Small intestine (tissue), 7 donors: ENCODE data around the gene GPC2. TPM values are rescaled to one million over a fixed set of nuclear protein-coding genes. Genes with fewer than 3 reads are reported as not detected.

Source experiments
- DNase-seq, 2 donors: peaks; one replicate each; pipeline versions ENCODE4 v3.0.0 to v3.0.0-alpha.2; 2013
- FAIRE-seq: peaks from 2 replicates; lab custom pipeline; 2012; peaks lifted over from hg19 to GRCh38; lab: Jason Lieb, UNC
- H3K27ac ChIP-seq, 3 donors: one replicate each; pipeline ENCODE4 v1.5.1; 2013; ENCODE audit warnings: low read length in 2 of 3, mild to moderate bottlenecking in 2 of 3, control low read depth in 1 of 3, inconsistent platforms in 1 of 3, low read depth in 1 of 3, moderate library complexity in 1 of 3
- H3K27me3 ChIP-seq, 3 donors: one replicate each; pipeline ENCODE4 v1.6.1; 2013; ENCODE audit warnings: low read length in 3 of 3, inconsistent platforms in 1 of 3; ENCODE audit not compliant: control insufficient read depth in 3 of 3, insufficient read depth in 3 of 3
- H3K36me3 ChIP-seq, 3 donors: one replicate each; pipeline ENCODE4 v1.6.1; 2013; ENCODE audit warnings: low read length in 3 of 3, inconsistent platforms in 1 of 3, low read depth in 1 of 3, mild to moderate bottlenecking in 1 of 3, moderate library complexity in 1 of 3; ENCODE audit not compliant: control insufficient read depth in 3 of 3, insufficient read depth in 2 of 3
- H3K4me1 ChIP-seq, 3 donors: one replicate each; pipeline ENCODE4 v1.6.1; 2013; ENCODE audit warnings: low read length in 2 of 3, inconsistent platforms in 1 of 3, low read depth in 1 of 3, mild to moderate bottlenecking in 1 of 3, moderate library complexity in 1 of 3; ENCODE audit not compliant: control insufficient read depth in 3 of 3, insufficient read depth in 2 of 3
- H3K4me3 ChIP-seq, 3 donors: one replicate each; pipeline ENCODE4 v1.5.1; 2013; ENCODE audit warnings: low read length in 3 of 3, control low read depth in 1 of 3, inconsistent platforms in 1 of 3, low read depth in 1 of 3, mild to moderate bottlenecking in 1 of 3, moderate library complexity in 1 of 3
- H3K9me3 ChIP-seq, 2 donors: one replicate each; pipeline ENCODE4 v1.6.1; 2013; ENCODE audit warnings: low read depth in 1 of 2, low read length in 1 of 2; ENCODE audit not compliant: control insufficient read depth in 2 of 2, insufficient read depth in 1 of 2
- WGBS, 3 donors: extraction: QIAGEN DNeasy Blood & Tissue Kit; methylation state at CpG; one replicate each; pipeline ENCODE4 v1.1.7; 2013; 5-methylcytosine and 5-hydroxymethylcytosine counted together
- polyA plus RNA-seq, 4 donors: library from polyadenylated mRNA; stranded (reverse) in 3 of 4; unstranded in 1 of 4; fragments of 200-250 nt in 3 of 4; fragments of 120-200 nt in 1 of 4; gene quantifications; one replicate each; pipeline versions ENCODE4 v1.2.1 to v1.2.3, GENCODE V29; 2013
- donor health status: healthy with polysubstance abuse.
- donor health status: control.
- donor health status: control.
- donor health status: Bipolar disorder and iron deficiency.
- donor health status: healthy.

The GPC2 gene
- polyA plus RNA-seq, 4 donors: 0.94 to 2.1 TPM; not detected in 2

GRCh38 chr7:100122067-100122466 lies 55.1 kb downstream of the GPC2 start:
- FAIRE-seq: no peak
- peaks cover 0 to 5% (median 0%) of the 10 kb centered on the region in 3 donors for H3K36me3 ChIP-seq
- WGBS, 3 donors: 13 to 66% (median 34%) methylated on average over 12 to 13 of the region's 13 CpGs
- no peak overlapping the region for H3K27ac ChIP-seq
- peaks cover 5 to 35% (median 6%) of the 10 kb centered on the region in 3 donors for H3K4me1 ChIP-seq
- H3K27me3 ChIP-seq: no peaks in the 10 kb centered on the region
- H3K9me3 ChIP-seq: no peaks in the 10 kb centered on the region
- peak in 1 of 2 donors; percentile 62 for DNase-seq
- no peak overlapping the region for H3K4me3 ChIP-seq

GRCh38 chr7:100120733-100121036 lies 56.5 kb downstream of the GPC2 start:
- Histone ChIP-seq H3K27ac (peak overlapping the region in 2 of 3 donors; percentile 25 to 91), H3K4me3 (peak overlapping the region in 1 of 3 donors; percentile 68), H3K4me1 (peaks cover 5 to 30% (median 6%) of the 10 kb centered on the region in 3 donors), H3K27me3 (no peaks in the 10 kb centered on the region), H3K9me3 (no peaks in the 10 kb centered on the region), H3K36me3 (peaks cover 0 to 5% (median 0%) of the 10 kb centered on the region in 3 donors)
- DNase-seq: no peak
- FAIRE-seq: no peak
- WGBS, 3 donors: 33 to 55% (median 44%) methylated on average over 1 of the region's 1 CpG

DNA sequence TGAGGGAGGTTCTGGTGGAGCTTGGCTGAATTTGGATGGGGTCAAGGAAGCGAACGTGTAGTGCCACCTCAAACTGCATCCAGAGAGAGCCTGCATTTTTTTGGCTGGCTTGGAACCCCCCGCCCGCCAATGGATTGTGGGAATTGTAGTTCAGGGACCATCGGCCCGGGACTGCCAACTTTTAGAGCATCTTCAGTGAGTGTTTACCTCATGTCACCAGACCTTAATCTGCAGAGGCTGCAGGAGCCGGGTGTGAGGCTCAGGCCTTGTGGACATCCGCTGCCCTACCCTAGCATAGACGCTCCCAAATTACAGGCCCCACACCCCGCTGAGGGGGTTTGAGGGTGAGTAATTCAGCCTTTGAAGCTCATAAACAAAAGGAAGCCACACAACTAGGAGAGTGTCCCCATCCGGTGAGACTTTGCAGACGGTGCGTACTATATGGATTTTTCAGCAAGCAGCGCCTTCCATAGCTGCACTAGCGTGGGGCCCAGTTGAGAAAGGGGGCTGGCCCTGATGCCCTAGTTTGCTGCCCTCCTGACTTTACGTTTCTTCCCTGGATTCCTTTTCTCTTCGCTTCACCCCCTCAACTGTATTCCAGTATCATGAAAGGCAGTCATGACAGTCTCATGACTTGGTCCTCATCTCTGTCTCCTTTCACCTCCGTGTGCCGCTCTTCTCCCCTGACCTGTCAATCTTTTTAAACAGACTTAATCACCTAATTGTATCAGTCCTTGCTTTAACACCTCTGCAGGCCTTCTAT lies 57.0 kb downstream of the GPC2 start:
- H3K9me3 ChIP-seq: no peaks in the 10 kb centered on the region
- H3K27me3 ChIP-seq: no peaks in the 10 kb centered on the region
- 22 to 42% (median 33%) methylated on average over 19 of the region's 19 CpGs for WGBS, 3 donors
- FAIRE-seq (no peak), DNase-seq (peak in 1 of 2 donors; percentile 51)
- peak overlapping the region; percentile 50 to 68 (median 63) for H3K4me3 ChIP-seq
- H3K4me1 ChIP-seq: peaks cover 5 to 24% (median 6%) of the 10 kb centered on the region in 3 donors
- peak overlapping the region; percentile 59 to 91 (median 65) for H3K27ac ChIP-seq
- H3K36me3 ChIP-seq: peaks cover 0 to 7% (median 0%) of the 10 kb centered on the region in 3 donors

Other genes starting within 250 kb of the GPC2 start
- gene GJC3, start 247.8 kb downstream of the GPC2 start, polyA plus RNA-seq: under 1 TPM in 2 of 4 donors, not detected in 2; 0.22 to 0.33 TPM
- gene AZGP1, start 201.3 kb downstream of the GPC2 start, polyA plus RNA-seq: 10 to 100 TPM in 3 of 4 donors, 1 to 10 TPM in 1; 8.3 to 62.4 (median 33.9) TPM
- gene ZKSCAN1, start 161.8 kb downstream of the GPC2 start, polyA plus RNA-seq: 10 to 100 TPM; 10.8 to 47.8 (median 19.1) TPM
- 10 to 100 TPM in 1 of 4 donors, 1 to 10 TPM in 3; 4.0 to 12.5 (median 6.5) TPM for gene ZSCAN21, start 127.6 kb downstream of the GPC2 start, polyA plus RNA-seq
- gene ZNF3, start 95.7 kb downstream of the GPC2 start, polyA plus RNA-seq: 10 to 100 TPM; 20.3 to 55.2 (median 27.2) TPM
- 10 to 100 TPM; 76.7 to 92.0 (median 85.6) TPM for gene COPS6, start 88.4 kb downstream of the GPC2 start, polyA plus RNA-seq
- 10 to 100 TPM; 35.8 to 87.8 (median 63.3) TPM for gene MCM7, start 76.0 kb downstream of the GPC2 start, polyA plus RNA-seq
- gene AP4M1, start 75.7 kb downstream of the GPC2 start, polyA plus RNA-seq: 10 to 100 TPM; 14.9 to 20.6 (median 17.2) TPM
- gene TAF6, start 58.0 kb downstream of the GPC2 start, polyA plus RNA-seq: 10 to 100 TPM; 12.2 to 33.5 (median 25.6) TPM
- 10 to 100 TPM in 1 of 4 donors, 1 to 10 TPM in 3; 2.5 to 14.0 (median 7.5) TPM for gene CNPY4, start 57.7 kb downstream of the GPC2 start, polyA plus RNA-seq
- 1 to 10 TPM; 2.0 to 3.3 (median 2.7) TPM for gene MBLAC1, start 50.4 kb downstream of the GPC2 start, polyA plus RNA-seq
- 100 to 1,000 TPM; 141 to 370 (median 222) TPM for gene LAMTOR4, start 28.5 kb downstream of the GPC2 start, polyA plus RNA-seq
- gene TRAPPC14, start 18.7 kb downstream of the GPC2 start, polyA plus RNA-seq: 10 to 100 TPM; 16.7 to 28.0 (median 23.7) TPM
- 1 to 10 TPM in 2 of 4 donors, under 1 TPM in 1, not detected in 1; 0.67 to 4.4 (median 1.2) TPM for gene GAL3ST4, start 8.8 kb downstream of the GPC2 start, polyA plus RNA-seq
- 1 to 10 TPM in 2 of 4 donors, under 1 TPM in 1, not detected in 1; 0.81 to 9.6 (median 3.6) TPM for gene STAG3, start 537 bp upstream of the GPC2 start, polyA plus RNA-seq
- 1 to 10 TPM in 2 of 4 donors, under 1 TPM in 2; 0.45 to 1.2 (median 0.91) TPM for gene PVRIG, start 42.6 kb upstream of the GPC2 start, polyA plus RNA-seq
- gene SPDYE3, start 130.3 kb upstream of the GPC2 start, polyA plus RNA-seq: 1 to 10 TPM in 1 of 4 donors, under 1 TPM in 1, not detected in 2; 0.06 to 3.1 TPM
- gene PILRB, start 180.7 kb upstream of the GPC2 start, polyA plus RNA-seq: 100 to 1,000 TPM in 1 of 4 donors, 10 to 100 TPM in 3; 39.1 to 117 (median 57.2) TPM
- 1 to 10 TPM in 3 of 4 donors, under 1 TPM in 1; 0.81 to 5.0 (median 3.4) TPM for gene PILRA, start 196.1 kb upstream of the GPC2 start, polyA plus RNA-seq